Left lung (tissue), 10 donors: ENCODE measurements around the gene LEFTY2. TPM values are rescaled to one million over a fixed set of nuclear protein-coding genes. Genes with fewer than 3 reads are reported as not detected.

Source experiments
- ATAC-seq: fragments of 200-7000 bp; cut with Tn5 transposase; one replicate; pipeline ENCODE4 v1.9.1; 2020; ENCODE audit warnings: moderate library complexity
- DNase-seq, 4 donors: peaks; one replicate each; pipeline ENCODE4 v3.0.0-alpha.2; 2013 to 2020
- H3K27ac ChIP-seq, 2 donors: fragments of 200-600 bp; sonication (generic) in 1 of 2; one replicate each; pipeline versions ENCODE4 v1.5.0 to v1.8.0; 2020 to 2021
- H3K27me3 ChIP-seq, 2 donors: fragments of 200-600 bp; sonication (generic) in 1 of 2; one replicate each; pipeline versions ENCODE4 v1.5.0 to v1.8.0; 2020 to 2021
- H3K36me3 ChIP-seq, 2 donors: fragments of 200-600 bp; sonication (generic) in 1 of 2; one replicate each; pipeline versions ENCODE4 v1.5.0 to v1.8.0; 2020 to 2021
- H3K4me1 ChIP-seq, 2 donors: fragments of 200-600 bp; one replicate each; pipeline ENCODE4 v1.8.0; 2021
- H3K4me3 ChIP-seq, 2 donors: fragments of 200-600 bp; sonication (generic) in 1 of 2; one replicate each; pipeline versions ENCODE4 v1.5.0 to v1.8.0; 2020 to 2021; ENCODE audit warnings: mild to moderate bottlenecking in 1 of 2
- H3K9me3 ChIP-seq, 2 donors: fragments of 200-600 bp; sonication (generic) in 1 of 2; one replicate each; pipeline versions ENCODE4 v1.5.0 to v1.8.0; 2020 to 2021
- CTCF ChIP-seq, 2 donors: fragments of 200-600 bp; sonication (generic) in 1 of 2; IDR thresholded peaks; one replicate each; pipeline versions ENCODE4 v1.5.0 to v1.8.0; 2021; ENCODE audit warnings: antibody characterized with exemption in 2 of 2
- intact Hi-C, 2 donors: fragments of 100-400 bp; cut with DNase I; formaldehyde crosslinking; loops; one replicate each; pipeline versions ENCODE4 v1.11.2 to v1.14.2; 2022
- polyA plus RNA-seq, 6 donors: library from polyadenylated mRNA; unstranded; fragments of 120-200 nt; gene quantifications; one replicate each; pipeline ENCODE4 v1.2.1, GENCODE V29; 2013; ENCODE audit not compliant: insufficient read length in 6 of 6
- total RNA-seq, 2 donors: library from RNA; stranded (reverse); fragmentation: NEBNext Ultra II Directional; extraction: Animal tissue kit (Norgen Biotek cat#: 25700); gene quantifications; one replicate each; pipeline ENCODE4 v1.2.1, GENCODE V29; 2021
- donor health status: DM: no; HTN: yes; CAD: no.
- donor health status: DM: no; HTN: no; CAD: no.

The LEFTY2 gene
- total and polyA plus RNA-seq, 8 donors = 0.17 to 2.4 (median 1.3) TPM; not detected in 1

DNA sequence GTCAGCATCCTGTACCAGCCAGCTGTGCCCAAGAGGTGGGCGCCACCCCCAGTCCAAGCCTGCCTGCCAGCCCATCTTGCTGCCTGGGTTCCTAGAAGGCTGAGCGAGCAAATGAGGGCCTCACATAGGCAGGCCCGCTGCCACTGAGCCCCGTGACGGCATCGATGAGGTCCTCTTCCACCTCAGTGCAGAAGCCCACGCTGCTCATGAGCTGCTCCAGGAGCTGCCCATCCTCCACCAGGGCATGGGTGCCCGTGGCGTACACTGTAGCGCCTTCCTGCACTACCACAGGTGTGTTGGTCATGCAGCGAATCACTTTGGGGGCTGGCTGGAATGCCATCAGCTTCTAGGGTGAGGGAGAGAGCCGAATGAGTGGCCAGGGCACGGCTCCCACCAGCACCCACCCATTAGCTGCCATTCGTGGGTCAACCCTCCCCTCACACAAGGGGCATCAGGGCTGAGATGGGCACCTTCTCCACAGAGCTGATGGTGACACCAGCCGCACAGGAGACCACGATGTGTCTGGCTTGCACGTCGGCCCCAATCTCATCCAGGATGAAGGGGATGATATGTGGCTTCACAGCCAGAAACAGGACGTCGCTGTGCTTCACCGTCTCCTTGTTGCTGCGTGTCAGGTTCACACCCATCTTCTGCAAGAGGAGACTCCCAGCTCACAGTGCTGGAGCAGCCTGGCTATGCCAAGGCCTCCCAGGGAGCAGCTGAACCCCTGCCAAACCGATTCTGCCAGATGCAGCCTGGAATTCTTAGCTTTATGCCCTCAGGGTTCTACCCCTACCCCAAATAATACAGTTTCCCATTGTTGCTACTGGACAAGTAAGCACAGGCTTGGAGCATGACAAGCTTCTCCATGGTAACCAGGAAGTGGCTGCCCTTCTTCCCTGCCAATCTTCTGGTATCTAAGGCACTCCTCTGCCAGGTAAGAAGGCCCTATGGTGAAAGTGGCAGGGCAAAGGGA is 19.0 kb downstream of the LEFTY2 start:
- Histone ChIP-seq H3K36me3 (peaks cover 0 to 50% of the 10 kb centered on the region in 2 donors), H3K4me3 (no peak overlapping the region), H3K9me3 (no peaks in the 10 kb centered on the region), H3K27me3 (no peaks in the 10 kb centered on the region), H3K4me1 (peaks cover 12 to 43% of the 10 kb centered on the region in 2 donors), H3K27ac (peak overlapping the region in 1 of 2 donors; percentile 97)
- ATAC-seq (no peak), DNase-seq (no peak)
- TF ChIP-seq CTCF (IDR thresholded peaks at IDR 0.05) = no peak
- intact Hi-C loops = no loop called here

- H3K9me3 ChIP-seq = no peaks in the 10 kb centered on the region
- no peaks in the 10 kb centered on the region for H3K27me3 ChIP-seq
- peak overlapping the region in 1 of 2 donors; percentile 28 for H3K27ac ChIP-seq
- H3K4me1 ChIP-seq = peaks cover 12 to 41% of the 10 kb centered on the region in 2 donors
- ATAC-seq = no peak
- TF ChIP-seq CTCF (IDR thresholded peaks at IDR 0.05) = no peak
- no peak overlapping the region for H3K4me3 ChIP-seq
- intact Hi-C loops = no loop called here
- peak in 2 of 4 donors; percentile 59 to 66 for DNase-seq
- H3K36me3 ChIP-seq = peaks cover 0 to 60% of the 10 kb centered on the region in 2 donors
Measured at GRCh38 chr1:225919906-225920305, 21.1 kb downstream of the LEFTY2 start.

GRCh38 chr1:225918280-225918679 is 22.7 kb downstream of the LEFTY2 start:
- intact Hi-C loops = no loop called here
- H3K27me3 ChIP-seq = no peaks in the 10 kb centered on the region
- H3K27ac ChIP-seq = no peak overlapping the region
- peaks cover 7 to 31% of the 10 kb centered on the region in 2 donors for H3K4me1 ChIP-seq
- TF ChIP-seq CTCF (IDR thresholded peaks at IDR 0.05) = no peak
- H3K9me3 ChIP-seq = no peaks in the 10 kb centered on the region
- H3K36me3 ChIP-seq = peaks cover 0 to 63% of the 10 kb centered on the region in 2 donors
- ATAC-seq (no peak), DNase-seq (no peak)
- H3K4me3 ChIP-seq = no peak overlapping the region

DNA sequence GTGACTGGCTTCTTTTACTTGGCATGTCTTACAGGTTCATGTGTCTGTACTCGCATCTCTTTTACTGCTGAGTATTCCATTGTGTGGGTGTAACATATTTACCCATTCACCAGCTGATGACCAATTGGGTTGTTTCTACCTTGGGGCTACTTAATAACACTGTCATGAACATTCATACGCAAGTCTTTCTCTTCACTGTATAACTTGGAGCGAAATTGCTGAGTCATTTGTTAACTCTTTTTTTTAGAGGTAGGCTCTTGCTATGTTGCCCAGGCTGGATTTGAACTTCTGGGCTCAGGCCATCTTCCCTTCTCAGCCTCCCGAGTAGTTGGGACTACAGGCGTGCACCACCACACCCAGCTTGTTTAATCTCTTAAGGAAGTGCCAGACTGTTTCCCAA is 23.5 kb downstream of the LEFTY2 start:
- no peak overlapping the region for H3K27ac ChIP-seq
- H3K4me3 ChIP-seq = no peak overlapping the region
- no peaks in the 10 kb centered on the region for H3K27me3 ChIP-seq
- peaks cover under 1 to 23% of the 10 kb centered on the region in 2 donors for H3K4me1 ChIP-seq
- intact Hi-C loops = no loop called here
- no peak for TF ChIP-seq CTCF (IDR thresholded peaks at IDR 0.05)
- DNase-seq (no peak), ATAC-seq (no peak)
- H3K36me3 ChIP-seq = peaks cover 0 to 63% of the 10 kb centered on the region in 2 donors
- no peaks in the 10 kb centered on the region for H3K9me3 ChIP-seq

- intact Hi-C loops = no loop called here
- no peak for ATAC-seq
- Histone ChIP-seq H3K27ac (no peak overlapping the region), H3K4me1 (peaks cover 0 to 19% of the 10 kb centered on the region in 2 donors), H3K4me3 (no peak overlapping the region), H3K36me3 (peaks cover 0 to 60% of the 10 kb centered on the region in 2 donors), H3K9me3 (no peaks in the 10 kb centered on the region), H3K27me3 (no peaks in the 10 kb centered on the region)
- TF ChIP-seq CTCF (IDR thresholded peaks at IDR 0.05) = no peak
- DNase-seq = no peak
Measured at GRCh38 chr1:225917101-225917500, 23.9 kb downstream of the LEFTY2 start.
